ENCODE results near the gene ASIC4. TPM values are rescaled to one million over a fixed set of nuclear protein-coding genes. Genes with fewer than 3 reads are reported as not detected.

Gene ASIC4
- polyA plus RNA-seq, 3 donors, result not detected

DNA sequence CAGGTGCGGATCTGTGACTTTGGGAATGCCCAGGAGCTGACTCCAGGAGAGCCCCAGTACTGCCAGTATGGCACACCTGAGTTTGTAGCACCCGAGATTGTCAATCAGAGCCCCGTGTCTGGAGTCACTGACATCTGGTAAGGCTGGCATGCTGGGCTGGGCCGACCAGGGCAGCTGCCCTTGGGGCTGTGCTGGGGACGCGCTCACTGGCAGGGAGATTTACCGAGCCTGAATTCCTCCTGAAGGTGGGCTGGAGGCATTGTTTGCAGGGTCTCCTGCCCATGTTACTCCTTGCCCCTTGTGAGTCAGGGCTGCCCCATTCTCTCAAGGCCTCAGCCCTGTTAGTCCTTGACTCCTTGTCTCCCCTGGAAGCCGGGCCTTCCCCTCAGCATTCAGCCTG is 34.3 kb upstream of the ASIC4 start:
- TF ChIP-seq, protein P1, sequence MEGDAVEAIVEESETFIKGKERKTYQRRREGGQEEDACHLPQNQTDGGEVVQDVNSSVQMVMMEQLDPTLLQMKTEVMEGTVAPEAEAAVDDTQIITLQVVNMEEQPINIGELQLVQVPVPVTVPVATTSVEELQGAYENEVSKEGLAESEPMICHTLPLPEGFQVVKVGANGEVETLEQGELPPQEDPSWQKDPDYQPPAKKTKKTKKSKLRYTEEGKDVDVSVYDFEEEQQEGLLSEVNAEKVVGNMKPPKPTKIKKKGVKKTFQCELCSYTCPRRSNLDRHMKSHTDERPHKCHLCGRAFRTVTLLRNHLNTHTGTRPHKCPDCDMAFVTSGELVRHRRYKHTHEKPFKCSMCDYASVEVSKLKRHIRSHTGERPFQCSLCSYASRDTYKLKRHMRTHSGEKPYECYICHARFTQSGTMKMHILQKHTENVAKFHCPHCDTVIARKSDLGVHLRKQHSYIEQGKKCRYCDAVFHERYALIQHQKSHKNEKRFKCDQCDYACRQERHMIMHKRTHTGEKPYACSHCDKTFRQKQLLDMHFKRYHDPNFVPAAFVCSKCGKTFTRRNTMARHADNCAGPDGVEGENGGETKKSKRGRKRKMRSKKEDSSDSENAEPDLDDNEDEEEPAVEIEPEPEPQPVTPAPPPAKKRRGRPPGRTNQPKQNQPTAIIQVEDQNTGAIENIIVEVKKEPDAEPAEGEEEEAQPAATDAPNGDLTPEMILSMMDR (IDR thresholded peaks at IDR 0.05), result no peak
- WGBS (ENCODE audit: insufficient coverage), result 92% methylated on average over 8 of the region's 8 CpGs
- H3K27me3 ChIP-seq (ENCODE audit: control insufficient read depth in 2 of 2, insufficient read depth in 2 of 2, low read length in 2 of 2), result peaks cover 5 to 32% of the 10 kb centered on the region in 2 donors
- no peak overlapping the region for H3K4me3 ChIP-seq (replicated peaks in 1 of 3; ENCODE audit: low read depth in 2 of 3, low read length in 3 of 3)
- H3K9ac ChIP-seq (ENCODE audit: insufficient read depth, low read length, poor library complexity, severe bottlenecking), result no peak overlapping the region
- peak overlapping the region in 1 of 7 donors; percentile 26 for H3K27ac Mint-ChIP-seq
- H3K4me1 Mint-ChIP-seq, result peaks cover 4% of the 10 kb centered on the region
- no peak overlapping the region for H3K4me3 Mint-ChIP-seq
- no peak overlapping the region for H3K27ac ChIP-seq (ENCODE audit: low read depth in 1 of 2, low read length in 2 of 2)
- H3K9me3 Mint-ChIP-seq, result peaks cover 0 to 6% (median 1%) of the 10 kb centered on the region in 7 donors
- H3K27me3 Mint-ChIP-seq (ENCODE audit: low read depth in 3 of 3), result peaks cover 29 to 55% (median 47%) of the 10 kb centered on the region in 3 donors
- no peaks in the 10 kb centered on the region for H3K36me3 Mint-ChIP-seq
- intact Hi-C loops (cut with micrococcal nuclease), result no loop called here
- H3K4me2 ChIP-seq (replicated peaks; ENCODE audit: extremely low read depth, low read length, poor library complexity, severe bottlenecking), result no peak overlapping the region
- no peaks in the 10 kb centered on the region for H4K20me1 ChIP-seq (ENCODE audit: insufficient read depth, low read length)
- H3K36me3 ChIP-seq (replicated peaks in 1 of 2; ENCODE audit: control insufficient read depth in 1 of 2, insufficient read depth in 2 of 2, low read length in 2 of 2), result no peaks in the 10 kb centered on the region
- H3K4me1 ChIP-seq (ENCODE audit: control insufficient read depth in 1 of 2, insufficient read depth in 2 of 2, low read length in 2 of 2), result no peaks in the 10 kb centered on the region
- no peaks in the 10 kb centered on the region for H3K9me3 ChIP-seq (replicated peaks in 1 of 2; ENCODE audit: control insufficient read depth in 1 of 2, insufficient read depth in 1 of 2, low read length in 2 of 2)
- no peak overlapping the region for H2AFZ ChIP-seq (ENCODE audit: insufficient read depth, low read depth, low read length, poor library complexity, severe bottlenecking)
- H3K79me2 ChIP-seq (ENCODE audit: insufficient read depth, low read length), result no peaks in the 10 kb centered on the region
- DNase-seq, result no peak

DNA sequence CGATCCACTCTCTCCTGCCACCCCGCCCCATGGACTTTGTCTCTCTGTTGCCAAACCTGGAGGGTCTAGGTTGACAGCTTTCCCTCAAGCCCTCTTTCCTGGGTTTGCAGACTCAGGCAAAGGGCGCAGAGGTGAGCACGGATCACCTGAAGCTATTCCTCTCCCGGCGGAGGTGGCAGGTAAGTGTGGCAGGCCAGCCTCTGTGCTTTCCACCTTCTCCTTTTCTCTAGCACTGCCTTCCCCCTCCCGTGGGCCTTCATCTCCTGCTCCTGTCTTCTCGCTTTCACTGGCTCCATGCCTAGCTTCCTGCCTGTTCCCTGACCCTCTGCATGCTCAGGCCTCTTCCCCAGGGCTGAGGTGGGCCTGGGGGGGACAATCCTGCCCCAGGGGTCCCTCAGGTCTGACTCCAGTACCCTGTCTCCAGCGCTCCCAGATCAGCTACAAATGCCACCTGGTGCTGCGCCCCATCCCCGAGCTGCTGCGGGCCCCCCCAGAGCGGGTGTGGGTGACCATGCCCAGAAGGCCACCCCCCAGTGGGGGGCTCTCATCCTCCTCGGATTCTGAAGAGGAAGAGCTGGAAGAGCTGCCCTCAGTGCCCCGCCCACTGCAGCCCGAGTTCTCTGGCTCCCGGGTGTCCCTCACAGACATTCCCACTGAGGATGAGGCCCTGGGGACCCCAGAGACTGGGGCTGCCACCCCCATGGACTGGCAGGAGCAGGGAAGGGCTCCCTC is 31.4 kb upstream of the ASIC4 start:
- H3K4me3 Mint-ChIP-seq, result peak overlapping the region in 1 of 2 donors; percentile 72
- H3K36me3 ChIP-seq (replicated peaks in 1 of 2; ENCODE audit: control insufficient read depth in 1 of 2, insufficient read depth in 2 of 2, low read length in 2 of 2), result no peaks in the 10 kb centered on the region
- H3K9me3 Mint-ChIP-seq, result peaks cover 0 to 9% (median 2%) of the 10 kb centered on the region in 7 donors
- H3K9me3 ChIP-seq (replicated peaks in 1 of 2; ENCODE audit: control insufficient read depth in 1 of 2, insufficient read depth in 1 of 2, low read length in 2 of 2), result peaks cover 0 to 10% of the 10 kb centered on the region in 2 donors
- no peaks in the 10 kb centered on the region for H3K36me3 Mint-ChIP-seq
- peaks cover 2% of the 10 kb centered on the region for H3K4me1 Mint-ChIP-seq
- H3K9ac ChIP-seq (ENCODE audit: insufficient read depth, low read length, poor library complexity, severe bottlenecking), result no peak overlapping the region
- WGBS (ENCODE audit: insufficient coverage), result 75% methylated on average over 16 of the region's 17 CpGs
- H2AFZ ChIP-seq (ENCODE audit: insufficient read depth, low read depth, low read length, poor library complexity, severe bottlenecking), result no peak overlapping the region
- intact Hi-C loops (cut with micrococcal nuclease), result no loop called here
- H3K4me1 ChIP-seq (ENCODE audit: control insufficient read depth in 1 of 2, insufficient read depth in 2 of 2, low read length in 2 of 2), result no peaks in the 10 kb centered on the region
- H3K27ac Mint-ChIP-seq, result no peak overlapping the region
- no peak overlapping the region for H3K4me3 ChIP-seq (replicated peaks in 1 of 3; ENCODE audit: low read depth in 2 of 3, low read length in 3 of 3)
- TF ChIP-seq, protein P1 (IDR thresholded peaks at IDR 0.05), result no peak
- no peak for DNase-seq
- no peaks in the 10 kb centered on the region for H4K20me1 ChIP-seq (ENCODE audit: insufficient read depth, low read length)
- no peaks in the 10 kb centered on the region for H3K79me2 ChIP-seq (ENCODE audit: insufficient read depth, low read length)
- no peak overlapping the region for H3K4me2 ChIP-seq (replicated peaks; ENCODE audit: extremely low read depth, low read length, poor library complexity, severe bottlenecking)
- H3K27me3 ChIP-seq (ENCODE audit: control insufficient read depth in 2 of 2, insufficient read depth in 2 of 2, low read length in 2 of 2), result peaks cover 21 to 53% of the 10 kb centered on the region in 2 donors
- no peak overlapping the region for H3K27ac ChIP-seq (ENCODE audit: low read depth in 1 of 2, low read length in 2 of 2)
- H3K27me3 Mint-ChIP-seq (ENCODE audit: low read depth in 3 of 3), result peaks cover 49 to 65% (median 57%) of the 10 kb centered on the region in 3 donors
